H1 (cell line): ENCODE data around the gene TOR4A. TPM values are rescaled to one million over a fixed set of nuclear protein-coding genes. Genes with fewer than 3 reads are reported as not detected.
A peak's percentile ranks its signal among the peaks of the same experiment; 100 is the strongest.

ENCODE experiments used
- CTCF ChIA-PET: fragments of 300-600 bp; sonication (Branson Sonifier 250); formaldehyde crosslinking; loops from one replicate; lab custom pipeline; 2021; ENCODE audit not compliant: partially characterized antibody; lab: Charles Lee
- POLR2A ChIA-PET: fragments of 300-600 bp; sonication (Branson Sonifier 250); formaldehyde crosslinking; loops from one replicate; lab custom pipeline; 2021; ENCODE audit warnings: inconsistent platforms; ENCODE audit not compliant: partially characterized antibody; lab: Charles Lee
- DNase-seq, 2 experiments: peaks; one replicate each; pipeline versions ENCODE4 v3.0.0 to v3.0.0-alpha.2; 2010 to 2022; ENCODE audit warnings: low spot score in 2 of 2, low read depth in 1 of 2, mixed read lengths in 1 of 2
- FAIRE-seq: peaks from 2 replicates; lab custom pipeline; 2011; peaks lifted over from hg19 to GRCh38; lab: Jason Lieb, UNC
- H2AFZ ChIP-seq: 2 replicates; pipeline ENCODE4 v1.8.1; 2012; ENCODE audit warnings: low read length, inconsistent platforms
- H2AK5ac ChIP-seq: 2 replicates; pipeline ENCODE4 v1.6.1; 2013; ENCODE audit warnings: low read depth, low read length
- H2BK120ac ChIP-seq: replicated peaks from 2 replicates; pipeline ENCODE3; 2013; ENCODE audit warnings: low read depth, low read length, inconsistent platforms
- H2BK12ac ChIP-seq: 2 replicates; pipeline ENCODE4 v1.6.1; 2013; ENCODE audit warnings: low read depth, low read length
- H2BK15ac ChIP-seq: 2 replicates; pipeline ENCODE4 v1.6.1; 2013; ENCODE audit warnings: low read length
- H2BK20ac ChIP-seq: 2 replicates; pipeline ENCODE4 v1.6.1; 2013; ENCODE audit warnings: low read length
- H2BK5ac ChIP-seq: 2 replicates; pipeline ENCODE4 v1.6.1; 2013; ENCODE audit warnings: low read depth, low read length
- H3K14ac ChIP-seq: 2 replicates; pipeline ENCODE4 v1.6.1; 2013; ENCODE audit warnings: inconsistent platforms; ENCODE audit not compliant: insufficient read length
- H3K18ac ChIP-seq: 2 replicates; pipeline ENCODE4 v1.6.1; 2013; ENCODE audit warnings: low read length; ENCODE audit errors: extremely low read depth
- H3K23ac ChIP-seq: 2 replicates; pipeline ENCODE4 v1.6.1; 2013; ENCODE audit warnings: inconsistent platforms; ENCODE audit not compliant: insufficient read length
- H3K23me2 ChIP-seq: 2 replicates; pipeline ENCODE4 v1.6.1; 2013; ENCODE audit warnings: low read depth, low read length
- H3K27ac ChIP-seq: 2 replicates; pipeline ENCODE4 v1.6.1; 2011; ENCODE audit warnings: low read depth, low read length, inconsistent platforms
- H3K27me3 ChIP-seq, 4 experiments: replicated peaks in 1 of 4; 1 replicate in 1 of 4; 2 replicates in 3 of 4; pipeline versions ENCODE4 v1.6.1 to v1.8.1; 2011 to 2013; ENCODE audit warnings: low read length in 3 of 4, mild to moderate bottlenecking in 3 of 4, inconsistent platforms in 2 of 4, mixed read lengths in 2 of 4, moderate library complexity in 1 of 4; ENCODE audit not compliant: control insufficient read depth in 3 of 4, insufficient read depth in 3 of 4; ENCODE audit errors: extremely low read depth in 1 of 4
- H3K36me3 ChIP-seq, 4 experiments: 2 replicates each; pipeline versions ENCODE4 v1.6.1 to v1.8.1; 2011 to 2013; ENCODE audit warnings: mild to moderate bottlenecking in 4 of 4, low read length in 3 of 4, moderate library complexity in 2 of 4, control low read depth in 1 of 4, inconsistent platforms in 1 of 4; ENCODE audit not compliant: insufficient read depth in 4 of 4, control insufficient read depth in 2 of 4
- H3K4ac ChIP-seq: replicated peaks from 2 replicates; pipeline ENCODE3; 2013; ENCODE audit warnings: low read length, low read depth, mixed read lengths, inconsistent platforms; ENCODE audit not compliant: insufficient read length
- H3K4me1 ChIP-seq, 4 experiments: replicated peaks in 1 of 4; 1 replicate in 1 of 4; 2 replicates in 3 of 4; pipeline versions ENCODE4 v1.6.1 to v1.8.1; 2011 to 2013; ENCODE audit warnings: low read length in 3 of 4, inconsistent platforms in 2 of 4, mixed read lengths in 1 of 4; ENCODE audit not compliant: insufficient read depth in 4 of 4, control insufficient read depth in 3 of 4
- H3K4me2 ChIP-seq, 2 experiments: 2 replicates each; pipeline versions ENCODE4 v1.6.1 to v1.8.1; 2011 to 2013; ENCODE audit warnings: low read depth in 2 of 2, low read length in 2 of 2, control low read depth in 1 of 2, inconsistent platforms in 1 of 2, mild to moderate bottlenecking in 1 of 2; ENCODE audit not compliant: insufficient read depth in 1 of 2
- H3K4me3 ChIP-seq, 4 experiments: fragments of 200-600, 300-600 bp in 1 of 4; sonication (generic), shearing (Covaris generic), sonication (Bioruptor Twin) in 1 of 4; 2 replicates each; pipeline versions ENCODE4 v1.5.1 to v1.8.1; 2011 to 2016; ENCODE audit warnings: low read length in 4 of 4, low read depth in 3 of 4, control low read depth in 2 of 4, inconsistent platforms in 2 of 4, mild to moderate bottlenecking in 2 of 4, mixed read lengths in 1 of 4, moderate library complexity in 1 of 4; ENCODE audit not compliant: insufficient read depth in 2 of 4; ENCODE audit errors: extremely low read depth in 1 of 4
- H3K56ac ChIP-seq: replicated peaks from 2 replicates; pipeline ENCODE3; 2013; ENCODE audit warnings: low read depth, mild to moderate bottlenecking, mixed read lengths, low read length, inconsistent platforms; ENCODE audit not compliant: insufficient read length
- H3K79me1 ChIP-seq: 2 replicates; pipeline ENCODE4 v1.6.1; 2013; ENCODE audit warnings: low read depth, low read length, control low read depth
- H3K79me2 ChIP-seq, 2 experiments: 2 replicates each; pipeline versions ENCODE4 v1.6.1 to v1.8.1; 2012 to 2013; ENCODE audit warnings: low read length in 2 of 2, mild to moderate bottlenecking in 2 of 2, inconsistent platforms in 1 of 2; ENCODE audit not compliant: insufficient read depth in 2 of 2, control insufficient read depth in 1 of 2
- H3K9ac ChIP-seq, 4 experiments: replicated peaks in 1 of 4; 1 replicate in 1 of 4; 2 replicates in 3 of 4; pipeline versions ENCODE4 v1.6.1 to v1.8.1; 2011 to 2013; ENCODE audit warnings: low read depth in 3 of 4, low read length in 3 of 4, control low read depth in 2 of 4, mild to moderate bottlenecking in 2 of 4, moderate library complexity in 2 of 4, inconsistent platforms in 1 of 4; ENCODE audit errors: extremely low read depth in 1 of 4
- H3K9me3 ChIP-seq, 2 experiments: 2 replicates each; pipeline versions ENCODE4 v1.6.1 to v1.8.1; 2012 to 2013; ENCODE audit warnings: mild to moderate bottlenecking in 2 of 2, moderate library complexity in 2 of 2, control low read depth in 1 of 2, inconsistent platforms in 1 of 2, low read depth in 1 of 2, low read length in 1 of 2, mixed read lengths in 1 of 2; ENCODE audit not compliant: insufficient read depth in 2 of 2
- H4K20me1 ChIP-seq, 2 experiments: replicated peaks in 1 of 2; 2 replicates each; pipeline versions ENCODE3 to v1.8.1; 2011 to 2013; ENCODE audit warnings: inconsistent platforms in 2 of 2, low read length in 2 of 2, mild to moderate bottlenecking in 1 of 2; ENCODE audit not compliant: insufficient read depth in 2 of 2, control insufficient read depth in 1 of 2
- H4K5ac ChIP-seq: 2 replicates; pipeline ENCODE4 v1.6.1; 2013; ENCODE audit warnings: low read length, low read depth, mixed read lengths, inconsistent platforms; ENCODE audit not compliant: insufficient read length
- H4K8ac ChIP-seq: 2 replicates; pipeline ENCODE4 v1.8.0; 2013; ENCODE audit warnings: mild to moderate bottlenecking, moderate library complexity, low read length, inconsistent platforms; ENCODE audit not compliant: insufficient read depth; ENCODE audit errors: extremely low read depth
- H4K91ac ChIP-seq: replicated peaks from 2 replicates; pipeline ENCODE3; 2013; ENCODE audit warnings: low read length, mixed read lengths, inconsistent platforms; ENCODE audit not compliant: insufficient read length
- ATF2 ChIP-seq: IDR thresholded peaks from 2 replicates; pipeline ENCODE4 v1.6.1; 2012; ENCODE audit warnings: low read length, inconsistent platforms
- BCL11A ChIP-seq, 2 experiments: IDR thresholded peaks; one replicate each; pipeline ENCODE4 v1.6.1; 2011; ENCODE audit warnings: low read depth in 2 of 2, low read length in 2 of 2, mild to moderate bottlenecking in 2 of 2
- FOSL1 ChIP-seq: IDR thresholded peaks from 2 replicates; pipeline ENCODE4 v1.6.1; 2011; ENCODE audit warnings: mild to moderate bottlenecking, low read depth, low read length, moderate library complexity; ENCODE audit not compliant: insufficient read depth
- RNF2 ChIP-seq: fragments of 200-900, 300-1000 bp; sonication (generic); IDR thresholded peaks from 2 replicates; pipeline ENCODE4 v1.7.1; 2016; ENCODE audit warnings: borderline replicate concordance, low read depth, mild to moderate bottlenecking, antibody characterized with exemption, low read length; ENCODE audit not compliant: poor library complexity, severe bottlenecking; ENCODE audit errors: missing control alignments
- SP1 ChIP-seq: IDR thresholded peaks from 2 replicates; pipeline ENCODE4 v1.6.1; 2011; ENCODE audit warnings: low read depth, low read length
- WGBS, 2 experiments: shearing (Covaris generic) in 1 of 2; methylation state at CpG; one replicate each; pipeline versions ENCODE4 v1.1.6 to v1.1.7; 2013 to 2015; ENCODE audit warnings: low lambda C conversion rate in 2 of 2, mixed read lengths in 2 of 2, inconsistent platforms in 1 of 2, low coverage in 1 of 2, missing lambda C conversion rate in 1 of 2; ENCODE audit not compliant: insufficient replicate concordance in 2 of 2, insufficient coverage in 1 of 2, insufficient read length in 1 of 2; ENCODE audit errors: extremely low coverage in 1 of 2, missing lambda C conversion rate in 1 of 2; 5-methylcytosine and 5-hydroxymethylcytosine counted together
- polyA plus RNA-seq, 7 experiments: library from polyadenylated mRNA; depleted of rRNA in 3 of 7; stranded (reverse) in 5 of 7; unstranded in 2 of 7; fragments of >200 nt in 5 of 7; fragments of 200-250 nt in 2 of 7; gene quantifications; 1 replicate in 5 of 7; 2 replicates in 1 of 7; 4 replicates in 1 of 7; pipeline versions ENCODE4 v1.2.1 to v1.2.3, GENCODE V29; 2011 to 2013; ENCODE audit warnings: missing spikeins in 2 of 7, mixed read lengths in 2 of 7
- total RNA-seq: library from RNA; stranded (reverse); fragmentation: NEBNext Ultra II Directional; extraction: Animal tissue kit (Norgen Biotek cat#: 25700); gene quantifications from 2 replicates; pipeline ENCODE4 v1.2.1, GENCODE V29; 2021

The TOR4A gene
- total and polyA plus RNA-seq, 2 of the 8 experiments (the other 6 are each of a cell fraction or from before 2014, with no cell fraction given), result 8.4 to 9.3 TPM

- ChIA-PET CTCF (interaction anchor here (0.6 to 20.2 kb wide), 13 partner anchors 10 to 411 kb away, joined by 3 to 204 read pairs (median 3); partner anchors contain the start of genes ANAPC2, NDOR1, NELFB and SSNA1), POLR2A (interaction anchor here (47.8 to 69.9 kb wide), 2 partner anchors 1 to 23 kb away, joined by 1462 read pairs; partner anchors contain the start of genes CYSRT1, NDOR1, NELFB and RNF208)
- H4K20me1 ChIP-seq, result peaks cover 6 to 8% of the 10 kb centered on the region in 2 experiments
- H3K4me3 ChIP-seq, result no peak overlapping the region
- no peaks in the 10 kb centered on the region for H3K23me2 ChIP-seq
- no peak for TF ChIP-seq FOSL1
- TF ChIP-seq RNF2, result no peak
- no peak for TF ChIP-seq ATF2
- TF ChIP-seq SP1, result no peak
- no peak for TF ChIP-seq BCL11A (IDR thresholded peaks at IDR 0.05; ENCODE audit: low read depth in 2 of 2, low read length in 2 of 2)
- no peaks in the 10 kb centered on the region for H3K27me3 ChIP-seq
- no peak overlapping the region for H2AK5ac ChIP-seq
- H3K4me2 ChIP-seq, result no peak overlapping the region
- H4K5ac ChIP-seq, result no peak overlapping the region
- no peak overlapping the region for H2BK120ac ChIP-seq
- peak overlapping the region; percentile 65 for H4K91ac ChIP-seq
- no peak overlapping the region for H3K27ac ChIP-seq
- H4K8ac ChIP-seq, result no peak overlapping the region
- no peak overlapping the region for H2BK15ac ChIP-seq
- no peak overlapping the region for H3K9ac ChIP-seq
- H2AFZ ChIP-seq, result no peak overlapping the region
- no peak overlapping the region for H2BK5ac ChIP-seq
- no peak overlapping the region for H2BK12ac ChIP-seq
- no peak overlapping the region for H3K23ac ChIP-seq
- 85% methylated on average over 31 of the region's 40 CpGs; no CpG with 5 or more reads in 1 of the 2 experiments for WGBS, 2 experiments
- H3K14ac ChIP-seq, result no peak overlapping the region
- H3K9me3 ChIP-seq, result no peaks in the 10 kb centered on the region
- H3K79me1 ChIP-seq, result no peaks in the 10 kb centered on the region
- H3K79me2 ChIP-seq, result peaks cover 0 to 7% of the 10 kb centered on the region in 2 experiments; a peak in 1 of 4 replicates
- FAIRE-seq (no peak), DNase-seq (no peak)
- no peak overlapping the region for H2BK20ac ChIP-seq
- no peaks in the 10 kb centered on the region for H3K36me3 ChIP-seq
- H3K56ac ChIP-seq, result no peak overlapping the region
- H3K4me1 ChIP-seq, result peaks cover 0 to 16% (median 8%) of the 10 kb centered on the region in 4 experiments; a peak in 6 of 7 replicates
- no peak overlapping the region for H3K4ac ChIP-seq
- H3K18ac ChIP-seq, result no peak overlapping the region
Measured at GRCh38 chr9:137234055-137234697, 43.4 kb upstream of the TOR4A start.
